HG02970 (cell line): ENCODE data around the gene HAPLN2.
"Not testable (repeated sequence)": the region's sequence is repeated elsewhere in the genome, so short reads cannot be mapped to it uniquely, and the experiment has no call there.

ENCODE experiments used
- ATAC-seq: cut with Tn5 transposase; IDR thresholded peaks from one replicate; pipeline ENCODE4 v1.9.1; 2021; ENCODE audit warnings: mild to moderate bottlenecking, moderate library complexity, moderate number of reproducible peaks; ENCODE audit not compliant: unreplicated experiment, low FRiP score

The HAPLN2 gene

GRCh38 chr1:156591432-156592157 is 27.6 kb upstream of the HAPLN2 start, which contains the start of gene NAXE:
NAXE (plus strand) TSS chr1:156591776; CDS start chr1:156591805, 29 bp downstream.
- ATAC-seq = peak; percentile 66

GRCh38 chr1:156592158-156592909 is 26.9 kb upstream of the HAPLN2 start:
- no peak for ATAC-seq

- ATAC-seq = no peak
These were observed 26.1 kb upstream of the HAPLN2 start for GRCh38 chr1:156592910-156593660.

- ATAC-seq = no peak
These were observed 25.6 kb upstream of the HAPLN2 start for GRCh38 chr1:156593661-156593989.

- ATAC-seq = no peak
These were observed 25.0 kb upstream of the HAPLN2 start for GRCh38 chr1:156594190-156594589.

- ATAC-seq = no peak
These were observed 24.2 kb upstream of the HAPLN2 start for GRCh38 chr1:156595016-156595415.

GRCh38 chr1:156596426-156596825 is 22.8 kb upstream of the HAPLN2 start:
- ATAC-seq = no peak

- no peak for ATAC-seq
These were observed 21.1 kb upstream of the HAPLN2 start for GRCh38 chr1:156598125-156598524.

- no peak for ATAC-seq
These were observed 20.3 kb upstream of the HAPLN2 start for GRCh38 chr1:156598731-156599432.

GRCh38 chr1:156599811-156600210 is 19.4 kb upstream of the HAPLN2 start:
- ATAC-seq = no peak

GRCh38 chr1:156600733-156601121 is 18.5 kb upstream of the HAPLN2 start:
- no peak for ATAC-seq

- no peak for ATAC-seq
These were observed 17.9 kb upstream of the HAPLN2 start, which contains the start of gene GPATCH4 for GRCh38 chr1:156601122-156601830. GPATCH4 (minus strand) TSS chr1:156601479.

- ATAC-seq = no peak
These were observed 17.3 kb upstream of the HAPLN2 start for GRCh38 chr1:156601892-156602291.

- ATAC-seq = no peak
These were observed 16.6 kb upstream of the HAPLN2 start for GRCh38 chr1:156602557-156602993.

- not testable (repeated sequence) for ATAC-seq
These were observed 11.9 kb upstream of the HAPLN2 start for GRCh38 chr1:156607344-156607743.

- ATAC-seq = no peak
These were observed 11.1 kb upstream of the HAPLN2 start for GRCh38 chr1:156608036-156608674.

GRCh38 chr1:156608981-156609380 is 10.2 kb upstream of the HAPLN2 start:
- ATAC-seq = no peak

- ATAC-seq = not testable (repeated sequence)
These were observed 9.1 kb upstream of the HAPLN2 start for GRCh38 chr1:156610072-156610471.

- no peak for ATAC-seq
These were observed 6.5 kb upstream of the HAPLN2 start for GRCh38 chr1:156612666-156613065.
